Measurements from ENCODE around the gene PDLIM1. TPM values are rescaled to one million over a fixed set of nuclear protein-coding genes. Genes with fewer than 3 reads are reported as not detected.

PDLIM1 gene
- total RNA-seq, 1 donor from 2014 or later, result 41.1 TPM

DNA sequence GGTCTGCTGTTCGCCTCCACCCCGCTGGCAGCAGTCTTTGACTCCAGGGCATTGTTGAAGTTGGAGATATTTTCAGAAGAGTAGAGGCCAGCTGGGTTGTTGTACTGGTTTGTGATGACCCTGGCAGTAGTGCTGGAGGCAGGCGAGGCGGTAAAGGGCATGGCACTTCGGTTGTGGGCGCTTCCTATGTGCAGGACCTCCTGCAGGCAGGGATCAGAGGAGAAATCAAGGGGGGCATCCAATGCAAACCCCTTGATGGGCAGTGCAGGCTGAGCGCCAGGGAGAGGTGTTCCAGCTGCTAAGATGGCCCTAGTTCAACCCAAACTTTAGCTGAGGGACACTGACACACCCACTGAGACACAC is 27.0 kb downstream of the PDLIM1 start:
- no peak for DNase-seq

DNA sequence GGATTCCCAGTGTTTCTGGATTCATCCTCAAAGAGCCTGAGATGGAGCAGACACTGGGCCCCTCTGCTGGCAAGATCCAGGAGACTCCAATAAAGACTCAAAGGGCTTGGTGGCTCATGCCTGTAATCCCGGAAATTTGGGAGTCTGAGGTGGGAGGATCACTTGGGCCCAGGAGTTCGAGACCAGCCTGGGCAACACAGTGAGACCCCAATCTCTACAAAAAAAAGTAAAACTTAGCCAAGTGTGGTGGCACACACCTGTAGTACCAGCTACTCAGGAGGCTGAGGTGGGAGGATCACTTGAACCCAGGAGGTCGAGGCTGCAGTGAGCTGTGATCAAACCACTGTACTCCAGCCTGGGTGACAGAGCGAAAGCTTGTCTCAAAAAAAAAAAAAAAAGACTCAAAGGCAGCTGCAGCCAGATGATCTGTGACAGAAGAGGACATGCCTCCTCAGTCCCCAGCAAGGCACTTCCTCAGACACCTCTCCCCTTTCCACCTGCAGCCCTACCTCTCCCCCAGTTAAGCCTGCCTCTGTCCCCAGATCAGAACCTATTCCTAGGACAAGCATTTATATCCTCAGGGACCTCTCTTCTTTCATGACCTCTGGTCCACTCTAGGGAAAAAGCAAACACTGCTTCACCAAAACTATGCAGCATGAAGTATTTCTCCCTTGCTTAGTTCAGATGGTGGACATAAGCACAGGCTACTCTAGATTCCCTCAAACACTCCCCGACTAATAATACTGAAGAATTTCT is 27.9 kb downstream of the PDLIM1 start:
- no peak for DNase-seq

DNA sequence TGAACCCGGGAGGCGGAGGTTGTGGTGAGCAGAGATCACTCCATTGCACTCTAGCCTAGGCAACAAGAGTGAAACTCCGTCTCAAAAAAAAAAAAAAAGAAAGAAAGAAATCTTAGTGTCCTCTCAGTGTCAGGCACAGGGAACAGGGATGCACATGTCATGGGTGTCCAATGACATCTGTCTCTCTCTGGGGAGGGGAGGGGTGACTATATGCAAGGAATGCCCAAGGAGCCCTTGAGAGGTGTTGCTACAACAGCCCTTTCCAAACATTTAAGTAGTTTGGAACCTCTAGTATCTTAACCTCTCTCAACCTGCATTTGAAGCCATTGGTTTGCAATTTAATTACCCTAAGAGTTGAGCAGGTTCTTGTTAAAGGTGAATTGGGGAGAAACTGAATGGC is 28.9 kb downstream of the PDLIM1 start:
- DNase-seq, result no peak

DNA sequence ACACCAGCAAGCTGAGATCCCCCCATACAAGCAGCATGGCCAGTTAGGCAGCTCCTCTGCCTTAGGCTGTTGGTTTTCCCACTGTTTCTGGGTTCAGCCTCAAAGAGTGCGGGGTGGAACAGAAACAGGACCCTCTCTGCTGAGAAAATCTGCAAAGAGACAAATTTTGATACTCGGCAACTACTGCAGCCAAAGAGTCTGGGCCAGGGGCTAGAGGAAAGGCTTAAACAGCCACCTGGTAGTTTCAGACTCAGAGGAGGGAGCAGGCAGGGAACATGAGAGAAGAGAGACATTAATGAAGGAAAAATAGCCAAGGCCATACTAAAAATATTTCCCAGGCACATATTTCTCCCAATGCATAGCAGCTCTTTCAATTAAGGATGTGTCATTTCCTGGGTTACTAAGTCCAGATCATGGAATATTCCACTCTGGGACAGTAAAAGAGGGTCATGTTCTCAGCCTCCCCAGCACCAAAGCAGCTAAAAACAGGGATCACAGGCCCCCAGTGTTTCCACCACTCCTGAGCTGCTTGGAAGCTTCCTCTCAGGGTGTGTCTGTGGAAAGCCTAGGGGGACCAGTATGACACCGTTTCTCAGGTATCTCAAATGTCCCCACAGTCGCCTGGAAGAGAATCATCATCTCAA is 29.8 kb downstream of the PDLIM1 start:
- DNase-seq, result no peak

DNA sequence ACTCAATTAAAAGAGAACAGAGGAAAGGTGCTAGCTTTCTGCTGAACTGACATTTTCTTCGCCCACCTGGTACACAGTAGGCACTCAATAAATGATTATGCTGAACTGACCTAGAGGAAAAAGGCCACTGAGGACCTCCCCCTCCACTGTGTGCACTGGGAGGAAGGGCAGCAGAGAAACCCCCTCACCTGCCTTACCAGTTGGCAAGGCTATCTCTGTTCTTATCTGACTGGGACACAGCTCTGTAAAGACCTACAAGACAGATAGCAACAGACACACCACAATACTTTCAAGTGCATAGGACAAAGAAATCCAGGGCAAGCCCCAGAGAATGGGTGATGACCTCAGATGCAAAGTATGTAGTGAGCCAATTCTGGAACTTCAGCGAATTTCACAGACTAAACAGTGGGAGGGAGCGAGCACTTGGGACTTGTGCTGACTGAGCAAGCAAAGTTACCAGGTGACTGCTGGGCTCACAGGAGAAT is 30.4 kb downstream of the PDLIM1 start:
- DNase-seq, result peak; percentile 49

DNA sequence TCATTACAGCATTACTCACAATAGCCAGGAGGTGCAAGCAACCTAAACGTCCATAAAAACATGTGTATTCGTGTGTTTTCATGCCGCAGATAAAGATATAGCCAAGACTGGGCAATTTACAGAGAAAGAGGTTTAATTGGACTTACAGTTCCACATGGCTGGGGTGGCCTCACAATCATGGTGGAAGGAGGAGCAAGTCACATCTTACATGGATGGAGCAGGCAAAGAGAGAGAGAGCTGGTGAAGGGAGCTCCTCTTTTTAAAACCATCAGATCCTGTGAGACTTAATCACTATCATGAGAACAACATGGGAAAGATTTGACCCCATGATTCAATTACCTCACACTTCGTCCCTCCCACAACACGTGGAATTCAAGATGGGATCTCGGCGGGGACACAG is 33.0 kb downstream of the PDLIM1 start:
- DNase-seq, result no peak

DNA sequence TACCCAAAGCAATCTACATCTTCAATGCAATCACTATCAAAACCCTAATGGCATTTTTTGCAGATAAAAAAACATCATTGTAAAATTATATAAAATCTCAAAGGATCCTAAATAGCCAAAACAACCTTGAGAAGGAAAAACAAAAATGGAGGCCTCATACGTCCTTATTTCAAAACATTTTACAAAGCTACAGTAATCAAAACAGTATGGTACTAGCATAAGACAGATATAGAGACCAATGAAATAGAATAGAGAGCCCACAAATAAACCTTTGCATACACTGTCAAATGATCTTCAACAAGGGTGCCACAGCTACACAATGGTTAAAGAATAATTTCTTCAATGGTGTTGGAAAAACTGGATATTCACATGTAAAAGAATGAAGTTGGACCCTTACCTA is 34.5 kb downstream of the PDLIM1 start:
- no peak for DNase-seq

DNA sequence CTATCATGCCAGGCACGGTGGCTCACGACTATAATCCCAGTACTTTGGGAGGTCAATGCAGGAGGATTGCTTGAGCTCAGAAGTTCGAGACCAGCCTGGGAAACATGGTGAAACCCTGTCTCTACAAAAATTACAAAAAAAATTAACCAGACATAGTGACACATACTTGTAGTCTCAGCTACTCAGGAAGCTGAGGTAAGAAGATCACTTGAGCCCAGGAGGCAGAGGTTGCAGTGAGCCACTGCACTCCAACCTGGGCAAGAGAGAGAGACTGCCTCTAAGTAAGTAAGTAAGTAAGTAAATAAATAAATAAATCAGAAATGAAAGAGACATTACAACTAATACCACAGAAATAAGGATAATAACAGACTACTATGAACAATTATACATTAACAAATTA is 36.2 kb downstream of the PDLIM1 start:
- no peak for DNase-seq

DNA sequence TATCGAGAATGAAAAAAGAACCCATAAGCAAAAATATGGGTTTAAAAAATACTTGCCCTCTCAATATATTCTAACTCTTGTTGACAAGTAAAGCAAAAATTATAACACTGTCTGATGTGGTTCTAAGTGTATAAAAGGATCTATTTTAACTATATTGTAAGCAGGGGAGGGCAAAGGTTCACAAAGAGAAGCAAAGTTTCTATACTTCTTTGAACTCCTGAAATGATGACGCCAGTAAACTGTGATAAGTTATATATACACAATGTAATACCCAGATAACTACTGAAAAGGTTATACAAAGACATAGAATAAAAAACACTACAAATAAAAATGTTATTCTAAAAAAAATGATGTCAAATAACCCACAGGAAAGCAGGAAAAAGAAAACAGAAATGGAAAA is 37.1 kb downstream of the PDLIM1 start:
- DNase-seq, result no peak

DNA sequence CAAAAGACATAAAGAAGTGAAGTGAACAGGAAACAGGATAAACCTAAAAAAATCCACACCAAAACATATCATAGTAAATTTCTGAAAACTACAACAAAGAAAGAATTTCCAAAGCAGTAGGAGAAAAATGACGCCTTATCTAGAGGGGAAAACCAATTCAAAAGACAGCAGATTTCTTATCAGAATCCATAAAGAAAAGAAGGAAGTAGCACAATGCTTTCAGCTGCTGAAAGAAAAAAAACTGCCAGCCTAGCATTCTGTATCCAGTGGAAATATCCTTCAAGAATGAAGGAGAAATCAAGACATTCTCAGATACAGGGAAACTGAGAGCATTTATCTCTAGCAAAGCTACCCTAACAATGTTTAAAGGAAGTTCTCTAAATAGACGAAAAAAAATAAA is 37.8 kb downstream of the PDLIM1 start:
- DNase-seq, result no peak

DNA sequence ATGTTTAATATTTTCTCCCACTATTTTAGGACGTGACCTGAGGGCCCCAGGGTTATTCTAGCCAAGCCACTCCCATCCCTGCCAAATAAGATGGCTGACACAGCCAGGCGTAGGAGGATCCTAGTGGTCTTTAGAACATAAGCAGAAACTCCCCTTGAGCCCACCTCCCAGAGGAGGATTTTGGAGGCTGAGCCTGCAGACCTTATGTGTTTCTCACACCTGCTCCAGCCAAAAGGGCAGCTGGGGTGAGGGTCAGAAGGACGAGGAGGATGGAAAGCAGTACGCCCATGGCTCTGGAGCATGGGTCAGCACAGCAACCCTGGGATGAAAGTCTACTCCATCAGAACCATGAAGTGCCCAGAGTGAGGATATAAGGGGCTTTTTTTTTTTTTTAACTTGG is 39.9 kb downstream of the PDLIM1 start:
- DNase-seq, result no peak

DNA sequence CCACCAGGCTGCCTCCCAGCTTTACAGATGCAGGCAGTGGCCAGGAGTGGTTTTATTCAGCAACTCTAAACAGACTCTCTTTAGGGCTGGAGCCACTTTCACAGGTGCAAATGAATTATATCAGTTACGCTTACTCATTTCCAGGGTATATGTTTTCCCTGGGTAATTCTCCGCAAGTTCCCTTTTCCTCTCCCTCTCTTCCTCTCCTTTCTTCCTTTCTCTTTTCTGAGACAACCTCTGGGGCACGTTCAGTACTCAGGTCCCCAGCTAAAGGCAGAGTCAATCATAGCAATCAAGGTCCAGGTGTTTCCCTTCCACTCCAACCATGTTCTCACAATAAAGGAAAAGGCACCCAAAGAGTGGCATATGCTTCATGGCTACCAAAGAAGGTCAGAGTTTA is 41.3 kb downstream of the PDLIM1 start:
- DNase-seq, result no peak

DNA sequence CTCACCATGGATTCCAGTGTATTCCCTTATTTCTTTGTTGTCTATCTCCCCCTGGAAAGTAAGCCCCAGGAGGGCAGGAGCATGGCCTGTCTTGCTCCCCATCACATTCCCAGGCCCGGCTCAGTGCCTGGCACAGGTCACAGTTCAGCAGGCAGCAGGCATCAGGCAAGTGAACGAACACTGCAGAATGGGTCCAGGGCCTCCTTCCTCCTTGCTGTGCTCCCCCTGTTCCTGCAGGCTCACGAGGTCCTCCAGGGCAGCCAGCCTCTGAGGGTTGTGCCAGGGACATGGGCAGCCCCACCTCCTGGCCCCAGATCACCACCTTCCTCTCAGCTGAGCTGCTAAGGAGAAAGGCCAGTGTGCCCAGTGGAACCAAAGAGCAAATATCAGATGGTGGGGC is 41.8 kb downstream of the PDLIM1 start:
- DNase-seq, result no peak

DNA sequence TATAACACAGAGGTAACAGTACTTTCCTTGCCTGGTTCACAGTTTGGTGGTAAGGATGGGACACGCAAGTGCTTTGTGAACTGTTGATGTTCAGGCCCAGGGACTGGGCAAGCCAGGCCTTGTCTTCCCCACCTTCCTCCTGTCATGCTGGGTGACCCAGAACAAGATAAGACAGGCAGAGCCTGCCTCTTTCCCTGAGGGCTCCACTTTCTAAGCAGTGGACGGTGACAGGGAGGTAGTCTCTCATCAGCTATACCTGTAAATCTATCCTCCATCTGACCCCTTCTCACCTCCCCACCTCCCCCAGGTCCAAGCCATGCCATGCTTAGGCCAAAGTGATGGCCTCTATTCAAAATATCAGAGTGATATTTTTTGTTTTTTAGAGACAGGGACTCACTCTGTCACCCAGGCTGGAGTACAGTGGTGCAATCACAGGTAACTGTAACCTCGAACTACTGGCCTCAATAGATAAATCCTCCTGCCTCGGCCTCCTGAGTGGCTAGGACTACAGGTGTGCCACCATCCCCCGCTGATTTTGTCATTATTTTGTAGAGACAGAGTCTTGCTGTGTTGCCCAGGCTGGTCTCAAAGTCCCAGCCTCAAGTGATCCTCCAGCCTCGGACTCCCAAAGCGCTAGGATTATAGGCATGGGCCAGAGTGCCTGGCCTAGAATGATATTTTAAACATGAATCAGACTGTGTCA is 42.8 kb downstream of the PDLIM1 start:
- DNase-seq, result no peak

DNA sequence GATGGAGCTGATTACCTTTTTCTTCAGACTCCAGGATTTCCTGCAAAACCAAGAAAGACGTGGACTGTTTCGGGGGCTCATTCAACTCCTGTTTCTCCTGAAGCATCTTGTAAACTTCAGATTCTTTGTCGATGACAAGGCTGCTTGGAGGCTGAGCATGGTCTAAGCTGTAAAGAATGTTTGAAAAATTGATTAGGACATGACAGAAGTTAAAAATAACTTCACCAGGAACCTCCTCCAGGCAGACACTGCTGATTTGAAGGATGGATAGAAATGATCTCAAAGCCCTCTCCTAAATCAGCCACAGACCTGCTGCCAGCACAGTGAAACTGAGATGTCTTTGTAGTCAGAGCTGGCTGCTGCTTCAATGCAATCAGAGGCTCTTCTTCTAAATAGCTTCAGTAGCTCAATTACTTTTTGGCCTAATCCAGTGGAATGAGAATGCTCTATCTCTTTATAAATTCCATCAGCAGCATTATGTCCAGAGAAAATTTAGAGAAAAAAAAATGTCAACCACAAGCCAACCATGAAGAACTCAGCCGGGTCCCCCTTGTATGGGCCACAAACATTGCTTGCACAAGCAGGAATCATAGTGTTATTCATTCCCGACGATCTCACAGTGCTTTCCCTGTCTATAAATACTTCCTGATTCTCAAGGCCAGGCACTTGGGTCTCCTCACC is 43.5 kb downstream of the PDLIM1 start:
- no peak for DNase-seq

DNA sequence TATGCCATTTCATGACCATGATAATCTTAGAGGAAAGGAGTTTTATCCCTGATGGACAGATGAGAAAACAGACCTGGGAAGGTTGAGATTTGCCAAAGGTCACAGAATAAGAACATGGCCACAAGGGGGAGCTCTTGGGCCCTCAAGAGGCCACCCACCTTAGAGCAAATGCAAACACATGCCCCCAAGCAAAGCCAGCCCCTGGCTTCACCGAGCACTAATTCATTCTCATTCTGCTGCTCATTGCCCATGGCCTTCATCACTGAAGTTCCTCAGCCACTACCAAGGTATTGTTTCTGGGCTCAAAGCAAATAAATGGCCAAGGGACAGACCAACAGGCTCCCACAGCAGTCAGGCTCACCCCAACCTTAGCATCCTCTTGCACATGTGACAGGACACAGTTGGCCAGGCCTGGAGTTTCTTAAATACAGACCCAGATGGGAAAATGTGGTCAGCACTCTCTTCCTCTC is 44.2 kb downstream of the PDLIM1 start:
- DNase-seq, result peak; percentile 80

DNA sequence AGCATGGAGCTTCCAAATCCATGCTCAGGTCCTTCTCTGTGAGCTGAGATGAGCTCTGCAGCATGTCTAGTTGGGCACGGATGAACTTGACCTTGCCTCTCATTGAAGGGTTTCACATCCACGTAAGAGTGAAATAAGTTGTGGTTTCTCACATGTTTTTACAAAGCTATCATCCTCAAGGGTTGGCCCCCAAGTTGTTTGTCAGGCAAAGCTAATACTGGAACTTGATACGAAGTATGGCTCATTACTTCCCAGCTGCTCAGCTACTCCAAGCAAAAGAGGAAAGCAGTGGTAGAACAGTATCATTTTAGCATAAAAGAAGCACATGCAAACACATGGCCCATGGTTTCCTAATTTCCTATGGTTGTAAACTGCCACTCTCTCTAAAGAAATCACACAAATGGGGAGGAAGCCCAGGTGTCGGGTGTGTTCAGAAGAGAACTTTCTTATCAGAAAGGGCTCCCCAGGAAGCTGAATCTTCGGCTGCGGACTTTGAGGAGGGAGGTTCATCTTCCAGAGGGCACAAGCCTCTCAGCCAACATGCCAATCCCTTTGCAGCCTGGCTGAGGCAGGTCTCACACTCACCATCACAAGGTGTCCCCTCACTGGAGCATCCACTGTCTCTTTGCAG is 45.3 kb downstream of the PDLIM1 start:
- DNase-seq, result no peak

DNA sequence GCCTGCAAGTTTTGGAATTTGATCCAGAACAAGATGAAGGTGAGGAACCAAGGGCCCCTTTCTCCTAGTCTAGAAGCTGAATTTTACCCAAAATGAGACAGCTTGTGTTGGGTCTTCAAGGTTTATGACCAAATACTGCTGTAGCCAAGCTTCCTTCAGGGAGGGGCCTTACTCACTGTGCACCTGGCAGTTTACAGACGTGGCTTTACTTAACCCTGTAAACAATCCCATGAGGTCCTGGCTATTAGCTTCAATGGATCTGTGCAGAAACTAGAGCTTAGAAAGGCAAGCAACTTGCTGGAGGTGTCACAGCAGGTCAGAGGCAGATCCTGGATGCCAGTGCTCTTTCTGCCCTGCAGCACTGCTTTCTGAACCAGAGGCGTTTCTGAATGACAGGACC is 46.7 kb downstream of the PDLIM1 start:
- no peak for DNase-seq

DNA sequence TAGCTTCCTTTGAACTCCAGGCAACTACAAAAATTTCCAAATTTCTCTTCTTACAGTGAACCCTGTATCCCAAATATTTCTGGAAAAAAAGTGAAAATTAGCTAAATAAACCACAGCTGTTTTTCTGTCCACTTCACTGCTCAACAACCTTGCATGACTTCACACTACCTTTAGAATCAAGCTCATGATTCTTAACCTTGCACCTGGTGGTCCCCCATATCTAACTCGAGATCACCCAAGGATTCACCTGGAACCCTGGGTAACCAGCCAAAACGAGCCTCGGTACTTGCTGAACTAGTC is 47.5 kb downstream of the PDLIM1 start:
- no peak for DNase-seq

DNA sequence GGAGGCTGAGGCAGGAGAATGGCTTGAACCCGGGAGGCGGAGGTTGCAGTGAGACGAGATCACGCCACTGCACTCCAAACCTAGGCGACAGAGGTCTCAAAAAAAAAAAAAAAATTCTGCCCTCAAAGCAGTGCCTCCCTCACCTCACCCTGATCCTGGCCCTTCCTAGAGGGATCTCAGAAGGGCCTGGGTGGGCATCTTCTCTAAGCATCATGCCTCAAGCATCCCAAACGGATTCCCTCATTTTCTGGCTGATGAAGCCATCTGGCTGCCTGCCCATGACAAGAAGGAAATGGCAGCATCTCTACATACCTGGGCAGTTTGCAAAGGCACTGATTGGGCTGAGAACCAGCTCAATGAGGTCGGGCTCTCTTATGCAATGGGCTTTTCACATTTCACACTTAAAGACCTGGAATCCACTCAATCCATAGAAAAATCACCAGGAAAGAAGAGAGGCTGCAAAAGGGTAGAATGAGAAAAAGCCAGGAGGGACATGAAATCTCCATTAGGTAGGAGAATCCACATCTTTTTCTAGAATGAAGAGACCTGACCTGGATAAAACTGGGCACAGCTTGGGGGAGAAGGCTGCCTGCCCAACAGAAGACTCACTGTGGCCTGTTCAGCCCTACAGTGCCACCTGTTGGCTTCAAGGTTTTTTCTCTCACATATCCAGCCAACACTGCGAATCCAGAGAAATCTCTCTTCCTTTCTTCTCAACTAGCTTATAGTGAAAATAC is 48.1 kb downstream of the PDLIM1 start:
- peak; percentile 66 for DNase-seq

DNA sequence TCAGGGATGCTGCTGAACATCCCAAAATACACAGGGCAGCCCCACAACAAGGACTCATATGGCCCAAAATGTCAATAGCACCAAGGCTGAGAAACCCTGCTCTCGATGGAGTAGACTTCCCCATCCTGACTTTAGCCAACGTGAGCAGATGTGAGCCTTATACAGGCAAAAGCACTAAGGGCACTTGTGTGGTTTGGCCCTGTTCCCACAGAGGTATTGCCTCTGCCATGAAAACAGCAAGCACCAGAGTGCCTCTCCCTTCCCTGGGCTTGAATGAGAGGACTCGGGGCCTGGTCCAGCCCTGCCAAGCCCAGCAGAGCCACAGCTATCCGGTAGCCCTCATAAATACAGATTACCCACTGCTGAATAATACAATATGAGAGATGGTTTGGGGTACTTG is 49.3 kb downstream of the PDLIM1 start:
- no peak for DNase-seq

DNA sequence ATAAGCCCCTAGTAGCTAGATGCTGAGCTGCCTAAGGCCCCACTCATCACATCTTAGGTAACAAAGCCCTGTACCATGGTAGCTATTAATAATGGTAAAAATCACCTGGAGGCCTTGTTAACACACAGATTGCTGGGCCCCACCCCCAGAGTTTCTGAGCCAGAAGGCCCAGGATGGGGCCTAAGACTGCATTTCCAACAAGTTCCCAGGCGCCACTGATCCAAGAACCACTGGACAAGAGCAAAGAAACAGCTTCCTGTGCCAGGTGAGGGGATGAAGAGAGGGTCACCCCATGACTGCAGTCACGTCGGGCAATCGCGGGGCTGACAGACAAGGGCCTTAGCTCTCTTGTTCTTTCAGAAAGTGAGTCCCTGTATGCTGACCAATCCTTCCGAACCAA is 50.0 kb downstream of the PDLIM1 start:
- DNase-seq, result no peak

All from tongue (tissue), 2 donors.